Central memory CD4-positive, alpha-beta T cell (primary cell): Measurements from ENCODE around the gene GMDS.

Experiments
- DNase-seq: peaks from one replicate; pipeline ENCODE4 v3.0.0; 2022

GMDS gene

DNA sequence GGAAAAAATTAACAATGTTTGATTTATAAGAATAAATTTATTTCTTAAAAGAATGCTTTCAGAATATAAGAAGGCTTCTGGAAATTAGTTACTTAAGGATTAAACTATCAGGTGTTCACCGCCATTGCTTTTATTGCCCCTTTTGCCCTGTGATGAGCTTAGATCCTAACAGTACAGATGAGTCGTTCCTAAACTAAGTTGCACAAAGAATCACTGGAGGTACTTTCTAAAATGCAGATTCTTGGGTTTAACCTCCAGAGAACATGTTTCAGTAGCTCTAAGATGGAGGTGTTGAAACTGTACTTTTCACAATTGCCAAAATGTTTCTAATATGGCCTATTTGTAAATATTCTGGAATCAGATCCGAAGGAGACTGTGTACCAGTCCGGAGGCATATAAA, 211.9 kb downstream of the GMDS start:
- DNase-seq, result no peak

DNA sequence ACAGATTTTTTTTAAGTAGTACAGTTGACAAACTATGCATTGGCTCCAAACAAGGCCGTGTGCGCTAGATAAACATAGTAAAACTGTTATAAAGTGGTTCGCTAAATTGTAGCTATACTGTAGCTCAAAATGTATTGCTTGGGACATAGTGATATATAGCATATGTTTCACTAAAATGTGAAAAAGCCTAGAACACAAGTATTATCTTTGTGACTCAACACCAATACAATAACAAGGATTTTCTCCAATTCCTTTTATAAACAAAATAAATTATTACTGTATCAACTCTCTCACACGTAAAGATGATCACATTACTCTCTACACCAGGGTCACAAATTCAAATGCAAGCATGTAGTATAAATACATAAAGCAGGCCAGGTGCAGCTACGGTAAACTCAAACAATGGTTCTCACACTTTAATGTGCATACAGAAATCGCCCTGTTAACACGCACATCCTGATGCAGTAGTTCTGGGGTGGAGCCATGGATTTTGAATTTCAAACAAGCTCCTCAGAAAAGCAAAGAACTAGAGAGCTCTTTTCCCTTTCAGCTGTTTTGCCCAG, 214.6 kb downstream of the GMDS start:
- no peak for DNase-seq

DNA sequence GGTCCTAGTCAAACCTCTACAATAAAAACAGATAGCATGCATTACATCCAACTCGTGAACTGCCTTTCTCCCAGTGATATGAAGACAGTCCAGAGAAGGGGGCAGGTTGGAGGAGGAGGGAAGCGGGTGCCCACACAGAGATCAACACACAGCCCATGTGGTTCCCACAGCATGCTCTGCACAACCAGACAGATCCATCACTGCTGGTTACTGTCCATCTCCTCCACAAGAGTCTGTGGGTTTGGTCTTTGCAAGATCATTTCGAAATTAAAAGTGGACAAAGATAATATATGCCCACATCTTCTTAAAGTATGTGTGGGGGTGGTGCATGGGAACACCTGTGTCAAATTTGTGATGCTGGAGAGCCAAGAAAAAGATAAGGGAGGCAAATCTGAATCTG, 215.5 kb downstream of the GMDS start:
- no peak for DNase-seq

DNA sequence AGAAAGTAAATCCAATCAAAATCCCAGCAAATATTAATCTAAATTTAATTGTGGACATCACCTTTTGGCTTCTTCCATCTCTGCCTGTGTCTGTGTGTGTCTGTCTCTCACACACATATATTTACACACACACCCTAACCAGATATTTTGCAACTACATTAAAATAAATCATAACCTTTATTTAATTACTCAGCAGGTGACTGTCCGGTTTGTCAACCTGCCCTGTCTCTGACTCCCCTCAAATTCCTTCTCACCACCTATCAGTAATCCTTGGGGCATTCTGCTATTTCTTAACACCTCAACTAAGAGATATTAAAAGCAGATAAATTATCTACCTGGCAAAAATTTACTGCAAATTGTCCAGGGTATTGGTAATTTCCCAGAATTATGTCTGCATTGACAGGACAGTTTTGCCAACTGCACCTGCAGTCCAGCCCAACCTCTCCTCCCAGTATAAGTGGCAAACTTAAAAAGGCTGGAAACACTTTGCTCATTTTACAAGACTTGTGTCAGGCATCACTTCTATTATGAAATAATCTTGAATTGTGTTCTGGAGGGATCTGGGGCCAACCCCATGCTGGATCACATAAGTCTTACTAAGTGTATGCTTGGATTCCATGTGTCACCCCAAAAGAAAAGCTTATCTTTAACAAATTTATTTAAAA, 216.1 kb downstream of the GMDS start:
- DNase-seq, result no peak

DNA sequence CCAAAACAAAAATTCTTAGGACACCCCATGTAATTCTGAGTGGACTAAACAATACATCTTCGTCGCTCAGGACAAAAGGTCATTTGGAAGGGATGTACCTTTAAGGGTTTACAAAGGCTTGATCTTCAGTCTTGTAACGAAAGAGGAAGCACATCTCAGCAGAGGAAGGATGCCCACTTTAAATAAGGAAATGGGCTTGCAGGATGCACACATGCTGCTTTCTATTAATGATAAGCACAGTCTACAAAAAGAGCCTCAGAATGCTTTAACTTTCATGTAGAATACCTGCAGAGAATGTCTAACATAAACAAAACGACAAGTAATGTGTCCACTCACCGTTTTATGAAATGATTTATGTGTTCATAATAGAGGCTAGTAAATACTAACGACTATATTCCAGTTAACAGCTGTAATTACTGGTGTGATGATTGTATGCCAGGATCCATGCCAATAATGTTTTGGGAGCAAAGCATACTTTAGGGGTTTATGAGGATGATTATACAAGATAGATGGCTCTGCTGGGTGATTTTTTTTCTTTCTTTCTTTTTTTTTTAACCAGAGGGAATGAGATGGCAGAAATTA, 216.9 kb downstream of the GMDS start:
- DNase-seq, result no peak

DNA sequence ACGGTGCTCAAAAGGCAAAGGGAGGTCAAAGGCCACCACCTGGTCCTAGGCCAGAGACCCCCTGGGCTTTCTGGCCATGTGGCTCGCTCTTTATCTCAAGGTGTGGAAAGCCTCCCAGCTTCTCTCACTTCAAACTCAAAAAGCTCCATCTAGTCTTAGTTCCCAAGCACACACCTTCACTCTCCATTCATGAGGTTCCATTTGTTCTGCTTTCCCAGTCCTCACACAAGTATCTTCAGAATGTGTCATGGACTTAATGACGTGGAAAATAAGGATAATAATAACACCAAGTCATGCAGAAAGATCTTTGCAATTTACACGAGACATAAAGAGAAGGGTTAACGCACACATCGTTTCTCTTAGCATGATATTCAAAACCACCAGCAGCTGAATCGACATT, 219.3 kb downstream of the GMDS start:
- no peak for DNase-seq

DNA sequence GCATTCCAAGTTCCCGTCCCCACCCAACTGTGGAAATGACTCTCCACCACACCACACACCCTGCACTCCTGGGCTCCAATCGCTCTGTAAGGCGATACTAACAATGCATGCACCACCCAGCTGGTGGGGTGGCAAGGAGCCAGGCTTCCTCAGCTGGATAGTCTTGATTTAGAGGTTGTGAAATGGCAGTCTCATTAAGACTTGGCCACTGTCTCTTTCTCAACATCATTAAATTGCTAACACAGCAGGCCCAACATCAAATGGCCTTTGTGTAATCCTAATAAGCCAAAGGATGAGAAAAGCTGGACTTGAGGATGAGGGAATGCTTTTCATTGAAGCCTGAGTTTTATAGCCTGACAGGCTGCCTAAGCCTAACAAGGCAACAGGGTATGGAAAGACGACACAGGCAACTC, 223.7 kb downstream of the GMDS start:
- no peak for DNase-seq

DNA sequence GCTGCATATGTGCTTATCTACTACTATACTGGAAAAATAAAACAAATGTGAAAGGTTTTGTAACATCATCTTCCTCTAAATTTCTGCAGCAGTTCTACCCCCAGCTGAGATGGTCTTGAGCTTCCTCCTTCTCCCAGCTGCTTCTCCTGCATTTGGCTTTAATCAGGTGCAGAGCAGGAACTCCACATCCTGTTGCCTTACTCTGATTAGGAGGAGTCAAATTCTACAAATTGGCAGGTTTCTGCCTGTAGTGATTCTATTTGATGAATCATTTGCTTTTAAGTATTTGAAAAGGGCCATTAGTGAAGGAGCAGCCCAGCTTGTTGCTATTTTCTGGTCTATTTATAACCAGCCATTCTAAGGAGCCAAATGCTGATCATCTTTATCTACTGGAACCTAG, 224.5 kb downstream of the GMDS start:
- no peak for DNase-seq

DNA sequence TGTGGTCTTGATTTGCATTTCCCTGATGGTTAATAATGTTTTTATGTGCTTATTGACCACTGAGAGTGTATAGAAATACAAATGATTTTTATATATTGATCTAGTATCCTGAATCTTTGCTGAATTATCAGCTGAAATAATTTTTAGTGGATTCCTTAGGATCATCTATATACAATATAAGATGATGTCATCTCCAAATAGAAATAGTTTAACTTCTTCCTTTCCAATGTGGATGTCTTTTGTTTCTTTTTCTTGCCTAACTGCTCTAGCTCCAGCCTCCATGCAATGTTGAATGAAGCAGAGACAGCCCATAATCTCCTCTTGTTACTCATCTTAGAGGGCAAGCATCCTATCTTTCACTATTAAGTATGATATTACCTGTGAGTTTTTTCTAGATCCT, 226.4 kb downstream of the GMDS start:
- no peak for DNase-seq

DNA sequence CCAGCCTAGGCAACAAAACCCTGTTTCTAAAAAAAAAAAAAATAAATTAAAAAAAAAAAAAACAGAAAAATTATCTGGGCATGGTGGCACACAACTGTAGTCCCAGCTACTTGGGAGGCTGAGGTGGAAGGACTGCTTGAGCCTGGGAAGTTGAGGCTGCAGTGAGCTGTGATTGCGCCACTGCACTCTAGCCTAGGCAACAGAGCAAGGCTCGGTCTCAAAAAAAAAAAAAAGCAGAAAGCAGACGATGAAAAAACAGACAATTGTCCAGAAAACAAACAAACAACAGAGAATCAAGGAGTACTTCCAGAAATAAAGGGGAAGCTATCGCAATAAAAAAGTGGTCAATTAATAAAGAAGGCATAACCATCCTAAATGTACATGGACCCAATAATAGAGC, 229.4 kb downstream of the GMDS start:
- DNase-seq, result no peak

DNA sequence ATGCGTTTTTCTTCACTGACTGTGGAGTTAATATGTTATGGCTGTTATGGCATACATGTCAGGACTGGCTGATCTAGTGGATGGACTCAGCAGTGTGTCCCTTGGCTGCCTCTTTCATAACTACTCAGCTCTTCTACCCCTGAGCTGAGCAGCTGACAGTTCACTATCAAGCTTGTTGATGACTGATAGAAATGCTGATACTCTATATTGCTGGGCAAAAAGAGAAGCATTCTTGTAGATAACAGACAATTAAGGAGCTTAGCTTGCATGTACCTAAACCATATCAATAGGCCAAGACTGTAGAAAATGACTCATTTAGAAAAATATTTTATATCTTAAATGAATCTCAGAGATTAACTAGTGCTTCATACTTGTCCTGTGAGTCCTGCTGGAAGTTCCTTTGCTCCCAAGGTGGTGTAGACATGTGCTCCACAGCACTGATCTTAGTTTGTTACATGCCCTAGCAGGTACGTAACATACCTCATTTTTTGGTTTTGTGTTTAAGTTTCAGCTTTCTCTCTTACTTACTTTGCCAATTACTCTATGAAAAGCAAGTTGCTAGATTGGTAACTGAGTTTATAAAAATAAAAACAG, 236.9 kb downstream of the GMDS start:
- no peak for DNase-seq

DNA sequence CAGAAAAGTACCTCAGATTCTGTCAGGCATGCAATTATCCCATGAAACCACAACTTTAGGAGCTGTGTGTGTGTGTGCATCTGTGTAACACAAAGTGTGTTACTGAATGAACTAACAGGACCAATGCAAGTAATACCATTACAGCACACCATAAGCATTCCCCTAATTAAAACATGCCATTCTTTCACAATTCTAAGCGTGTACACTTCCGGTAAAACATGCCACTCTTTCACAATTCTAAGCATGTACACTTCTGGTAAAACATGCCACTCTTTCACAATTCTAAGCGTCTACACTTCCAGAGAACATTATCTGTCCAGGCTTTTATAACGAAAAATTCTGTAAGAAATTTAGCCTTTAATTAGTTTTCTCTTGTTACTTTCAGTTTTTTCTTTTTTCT, 238.2 kb downstream of the GMDS start:
- no peak for DNase-seq

DNA sequence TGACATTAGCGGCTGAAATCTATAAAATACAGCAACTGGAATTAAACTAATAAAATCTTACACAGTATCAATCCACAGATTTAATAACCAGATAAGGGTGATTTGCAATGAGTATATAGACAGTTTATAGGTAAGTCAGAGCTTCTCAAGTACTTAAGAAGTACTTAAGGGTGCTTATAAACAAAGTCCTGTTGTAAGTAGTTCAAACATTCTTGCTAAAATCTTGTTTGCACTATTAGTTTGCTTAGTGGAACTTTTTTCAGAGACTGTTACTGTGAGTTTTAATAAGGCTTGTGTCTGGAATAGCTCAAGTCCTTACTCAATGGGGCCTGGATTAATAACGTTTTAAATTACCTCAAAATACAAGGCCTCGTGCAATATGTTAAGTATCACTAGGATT, 240.5 kb downstream of the GMDS start:
- no peak for DNase-seq

DNA sequence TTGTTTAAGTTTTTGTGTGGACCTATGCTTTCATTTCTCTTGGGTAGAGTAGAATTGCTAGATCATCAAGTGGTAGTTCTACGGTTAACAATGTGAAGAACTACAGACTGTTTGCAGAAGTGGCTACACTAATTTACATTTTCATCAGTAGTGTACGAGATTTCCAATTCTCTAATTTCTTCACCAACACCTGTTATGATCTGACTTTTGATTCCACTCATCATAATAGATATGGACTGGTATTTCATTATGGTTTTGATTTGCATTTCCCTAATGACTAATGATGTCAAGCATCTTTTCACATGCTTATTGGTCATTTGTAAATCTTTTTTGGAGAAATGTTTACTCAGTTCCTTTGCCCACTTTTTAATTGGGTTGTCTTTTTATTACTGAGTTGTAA, 244.4 kb downstream of the GMDS start:
- no peak for DNase-seq

DNA sequence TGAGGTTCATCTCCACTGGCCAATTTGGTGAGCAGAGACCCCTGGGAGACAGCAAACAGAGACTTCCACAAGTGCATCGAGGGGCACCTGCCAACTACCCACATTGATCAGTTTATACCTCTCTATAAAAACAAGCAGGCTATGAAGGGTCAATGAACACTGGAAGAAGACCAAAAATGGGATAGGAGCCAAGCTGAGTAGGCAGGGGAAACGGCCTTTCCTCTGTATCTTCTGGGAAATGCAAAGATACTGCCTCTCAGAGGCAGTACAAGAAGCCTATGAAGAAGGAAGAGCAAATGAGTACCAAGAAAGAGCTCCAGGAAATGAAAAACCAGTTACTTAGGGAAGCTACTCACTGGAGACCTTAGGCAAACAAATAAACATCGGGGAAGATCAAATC, 247.7 kb downstream of the GMDS start:
- no peak for DNase-seq

DNA sequence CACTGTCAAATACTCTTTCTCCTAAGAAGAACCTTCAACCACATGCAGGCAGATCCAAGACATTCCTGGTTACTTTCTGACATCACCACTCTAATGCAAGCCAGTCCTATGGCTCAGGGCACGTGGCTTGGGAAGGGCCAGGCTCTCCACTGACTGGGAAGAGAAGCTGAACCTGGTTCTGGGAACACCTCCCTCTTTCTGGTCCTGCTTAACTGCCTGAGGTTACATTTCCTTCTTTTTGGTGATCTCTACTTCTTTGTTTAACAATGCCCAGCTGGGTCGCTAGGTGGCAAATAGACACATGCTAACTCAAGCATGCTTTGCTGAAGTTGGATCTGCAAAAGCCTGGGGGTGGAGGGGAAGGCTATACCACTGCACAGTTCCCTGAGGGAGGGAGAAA, 249.8 kb downstream of the GMDS start:
- DNase-seq, result no peak

DNA sequence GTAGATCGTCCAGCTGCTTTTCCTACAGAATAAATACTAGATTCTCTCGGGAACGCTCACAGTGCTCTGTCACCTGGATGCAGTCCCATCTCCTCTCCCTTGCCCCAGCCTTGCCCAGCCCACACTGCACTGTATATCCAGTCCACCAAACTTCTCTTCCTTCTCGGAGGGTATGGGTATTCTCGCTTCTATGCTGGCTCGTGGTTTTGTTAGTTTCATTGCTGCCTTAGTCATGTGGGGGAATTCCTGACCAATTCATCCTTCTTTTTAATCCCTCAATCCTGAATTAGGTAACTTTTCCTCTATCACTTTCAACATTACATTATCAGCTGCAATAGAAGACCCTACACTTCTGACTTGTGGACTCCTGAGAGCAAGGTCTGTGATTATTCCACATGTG, 252.4 kb downstream of the GMDS start:
- DNase-seq, result no peak

DNA sequence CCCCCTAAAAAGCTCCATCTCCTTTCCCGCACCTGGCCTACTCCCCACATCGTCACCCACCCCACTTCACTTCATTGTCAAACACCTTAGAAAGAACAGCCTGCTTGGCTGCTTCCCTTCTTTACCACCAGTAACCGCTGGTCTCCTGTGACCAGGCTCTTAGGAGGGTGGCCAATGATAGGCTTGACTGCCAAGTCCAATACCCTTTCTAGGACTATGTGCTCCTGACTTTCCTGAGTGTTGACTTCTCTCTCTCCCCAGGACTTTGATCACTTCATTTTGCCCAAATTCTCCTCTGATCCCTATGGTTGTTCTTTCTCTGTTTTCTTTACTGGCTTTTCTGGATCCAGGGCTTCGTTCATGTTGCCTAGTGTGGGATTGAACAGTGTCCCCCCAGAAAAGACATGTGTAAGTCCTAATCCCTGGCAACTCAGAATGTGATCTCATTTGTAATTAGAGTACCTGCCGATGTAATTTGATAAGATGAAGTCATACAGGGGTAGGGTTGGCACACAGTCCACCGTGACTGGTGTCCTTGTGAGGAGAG, 254.0 kb downstream of the GMDS start:
- DNase-seq, result no peak

DNA sequence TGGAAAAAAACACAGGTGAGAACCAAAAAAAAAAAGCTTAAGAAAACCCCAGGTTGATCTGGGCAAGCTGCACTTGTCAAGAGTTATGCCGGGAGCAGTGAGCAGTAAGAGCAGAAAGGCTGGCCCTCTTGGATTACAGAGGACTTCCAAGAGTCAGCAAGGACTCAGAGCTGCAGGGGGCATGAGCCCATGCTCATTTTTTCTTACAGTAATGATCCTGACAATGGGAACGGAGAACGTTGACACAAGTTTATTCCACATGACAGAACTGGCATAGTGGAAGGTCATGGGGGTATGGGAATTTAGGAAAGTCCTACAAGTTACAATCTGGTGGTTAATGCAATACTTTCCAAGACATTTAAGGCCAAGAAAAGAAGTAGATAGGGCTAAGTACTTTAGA, 256.6 kb downstream of the GMDS start:
- DNase-seq, result no peak

DNA sequence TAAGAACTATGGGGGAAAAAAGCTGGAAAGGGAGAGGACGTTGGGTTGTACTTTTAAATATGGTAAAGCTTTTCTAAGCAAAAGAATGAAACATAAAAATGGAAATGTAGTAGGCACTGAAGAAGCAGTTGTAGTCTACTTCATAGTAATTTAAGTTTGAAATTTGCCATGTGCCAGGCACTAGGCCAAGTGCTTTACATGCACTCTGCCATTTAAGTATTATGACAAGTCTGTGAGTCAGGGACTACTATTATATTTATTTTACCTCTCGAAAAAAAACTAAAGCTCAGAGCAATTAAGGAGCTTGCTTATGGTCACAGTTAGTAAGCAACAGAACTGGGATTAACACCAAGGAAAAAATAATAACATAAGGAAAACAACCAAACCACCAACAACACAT, 257.8 kb downstream of the GMDS start:
- DNase-seq, result no peak

DNA sequence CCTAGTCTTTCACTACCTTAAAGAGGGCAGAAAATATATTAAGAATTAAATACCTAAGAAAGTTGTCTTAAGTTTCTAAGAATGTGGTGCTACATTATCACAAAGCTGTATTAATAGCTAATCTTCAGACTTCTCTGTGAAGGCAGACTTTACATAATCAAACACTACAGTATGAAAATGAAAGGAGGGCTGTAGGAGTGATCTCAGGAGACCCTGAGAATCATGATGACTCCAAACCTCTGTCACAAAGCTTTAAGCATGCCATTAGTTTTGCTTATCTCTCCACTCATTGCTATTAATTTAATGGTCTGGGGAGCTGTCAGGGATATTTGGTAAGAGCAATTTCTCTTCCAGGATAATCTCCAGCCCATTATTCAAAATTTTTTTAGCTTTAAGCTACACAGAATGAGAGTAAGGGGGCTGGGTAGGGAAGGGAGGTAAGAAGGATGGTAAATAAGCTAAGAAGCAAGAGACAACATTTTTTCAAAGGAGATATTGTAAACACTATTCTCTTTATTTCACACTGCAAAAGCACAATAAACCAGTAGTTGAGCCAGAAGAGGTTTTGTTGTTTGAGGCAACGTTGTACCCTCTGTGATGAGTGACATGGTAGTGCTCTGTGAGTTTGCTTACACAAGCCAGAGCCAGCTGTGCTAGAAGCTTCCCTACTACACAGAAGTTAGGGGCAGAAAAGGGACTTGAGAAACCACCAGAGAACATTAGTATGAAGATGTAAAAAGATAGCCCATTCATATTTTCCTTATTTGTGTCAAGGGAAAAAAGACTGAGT, 258.8 kb downstream of the GMDS start:
- DNase-seq, result no peak

DNA sequence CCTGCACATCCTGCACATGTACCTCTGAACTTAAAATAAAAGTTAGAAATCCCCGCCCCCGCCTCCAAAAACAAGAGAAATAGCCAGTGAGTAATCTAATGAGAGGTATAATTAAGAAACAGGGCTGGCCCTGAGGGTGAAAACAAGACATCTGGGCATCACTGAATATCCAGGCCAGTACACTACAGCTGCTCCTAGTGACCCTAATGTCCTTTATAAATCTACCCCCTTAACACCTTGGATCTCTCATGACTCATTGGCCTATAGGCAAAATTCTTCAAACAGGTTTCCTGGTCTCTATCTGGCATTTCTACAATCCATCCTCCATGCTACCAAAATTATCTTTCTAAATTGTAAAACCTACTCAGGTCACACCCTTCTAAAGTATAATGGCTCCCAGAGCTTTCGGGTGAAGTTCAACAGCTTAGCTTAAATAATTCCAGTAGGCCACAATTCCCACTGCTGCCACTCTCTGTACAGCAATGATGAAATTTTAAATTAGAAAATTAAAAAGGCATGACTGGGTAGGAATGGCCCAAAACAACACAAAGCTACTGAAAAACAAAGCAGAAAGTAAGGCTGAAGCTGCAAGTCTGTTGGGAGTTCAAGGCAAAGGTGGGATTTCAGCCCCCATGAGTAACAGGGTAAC, 260.9 kb downstream of the GMDS start:
- DNase-seq, result no peak

DNA sequence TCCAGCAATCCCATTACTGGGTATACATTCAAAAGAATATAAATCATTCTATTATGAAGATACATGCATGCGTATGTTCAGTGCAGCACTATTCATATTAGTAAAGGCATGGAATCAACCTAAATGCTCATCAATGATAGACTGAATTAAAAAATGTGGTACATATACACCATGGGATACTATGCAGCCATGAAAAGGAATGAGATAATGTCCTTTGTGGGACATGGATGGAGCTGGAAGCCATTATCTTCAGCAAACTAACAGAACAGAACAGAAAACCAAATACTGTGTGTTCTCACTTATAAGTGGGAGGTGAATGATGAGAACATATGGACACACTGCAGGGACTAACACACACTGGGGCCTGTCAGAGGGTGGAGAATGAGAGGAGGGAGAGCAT, 261.6 kb downstream of the GMDS start:
- DNase-seq, result no peak
